CD4-positive, alpha-beta T cell (primary cell): ENCODE results near the gene SLC13A3. TPM values are rescaled to one million over a fixed set of nuclear protein-coding genes. Genes with fewer than 3 reads are reported as not detected.

Source experiments
- ATAC-seq: fragments of 200-7000 bp; cut with Tn5 transposase; one replicate; pipeline ENCODE4 v1.10.0; 2022; ENCODE audit warnings: mild to moderate bottlenecking; ENCODE audit not compliant: poor library complexity
- CTCF ChIA-PET: fragments of 350-600 bp; sonication (Branson Sonifier 250); formaldehyde crosslinking; loops from one replicate; lab custom pipeline; 2021; ENCODE audit warnings: antibody characterized with exemption, inconsistent platforms; lab: Charles Lee
- POLR2A ChIA-PET: fragments of 350-600 bp; sonication (Branson Sonifier 250); formaldehyde crosslinking; loops from one replicate; lab custom pipeline; 2021; ENCODE audit warnings: antibody characterized with exemption, inconsistent platforms; lab: Charles Lee
- DNase-seq, 14 experiments: peaks; one replicate each; pipeline ENCODE4 v3.0.0-alpha.2; 2013 to 2020; ENCODE audit warnings: mixed read lengths in 2 of 14
- H3K27ac ChIP-seq, 2 donors: one replicate each; pipeline versions ENCODE4 v1.5.1 to v1.7.0; 2013; ENCODE audit warnings: low read length in 2 of 2, low read depth in 1 of 2, mild to moderate bottlenecking in 1 of 2
- H3K27me3 ChIP-seq, 2 experiments: 1 replicate in 1 of 2; 2 replicates in 1 of 2; pipeline versions ENCODE4 v1.6.1 to v1.7.0; 2013; ENCODE audit warnings: low read length in 2 of 2, control low read depth in 1 of 2, mild to moderate bottlenecking in 1 of 2, moderate library complexity in 1 of 2; ENCODE audit not compliant: insufficient read depth in 2 of 2, control insufficient read depth in 1 of 2
- H3K36me3 ChIP-seq: one replicate; pipeline ENCODE4 v1.6.1; 2013; ENCODE audit warnings: low read length, control low read depth; ENCODE audit not compliant: insufficient read depth
- H3K4me1 ChIP-seq: one replicate; pipeline ENCODE4 v1.6.1; 2013; ENCODE audit warnings: low read length, control low read depth; ENCODE audit not compliant: insufficient read depth
- H3K4me3 ChIP-seq: one replicate; pipeline ENCODE4 v1.5.1; 2013; ENCODE audit warnings: mild to moderate bottlenecking, low read length, moderate library complexity
- H3K9me3 ChIP-seq, 2 experiments: 1 replicate in 1 of 2; 2 replicates in 1 of 2; pipeline versions ENCODE4 v1.6.1 to v1.7.0; 2013; ENCODE audit warnings: low read length in 2 of 2, mild to moderate bottlenecking in 2 of 2, control low read depth in 1 of 2, moderate library complexity in 1 of 2; ENCODE audit not compliant: control insufficient read depth in 1 of 2, insufficient read depth in 1 of 2
- H3K27ac Mint-ChIP-seq: one replicate; pipeline ENCODE4 v1.8.0; 2020; ENCODE audit warnings: mixed read lengths
- H3K27me3 Mint-ChIP-seq: one replicate; pipeline ENCODE4 v1.8.0; 2021; ENCODE audit warnings: mixed read lengths
- H3K36me3 Mint-ChIP-seq: one replicate; pipeline ENCODE4 v1.8.0; 2021; ENCODE audit warnings: low read depth, mixed read lengths
- H3K4me1 Mint-ChIP-seq: one replicate; pipeline ENCODE4 v1.8.0; 2021; ENCODE audit warnings: low read depth, mixed read lengths
- H3K4me3 Mint-ChIP-seq: one replicate; pipeline ENCODE4 v1.8.0; 2020; ENCODE audit warnings: mild to moderate bottlenecking, mixed read lengths
- H3K9me3 Mint-ChIP-seq: one replicate; pipeline ENCODE4 v1.8.0; 2020; ENCODE audit warnings: mixed read lengths
- intact Hi-C, 2 experiments: fragments of 100-400 bp; cut with DNase I in 1 of 2; cut with micrococcal nuclease in 1 of 2; formaldehyde crosslinking; loops; one replicate each; pipeline versions ENCODE4 v1.15.1 to v1.9.0; 2023 to 2025; cut with DNase I, micrococcal nuclease
- total RNA-seq, 174 experiments: library from RNA in 2 of 174; stranded (reverse) in 2 of 174; gene quantifications; one replicate each; pipeline ENCODE4 v1.2.3 and lab custom pipeline; 2021 to 2026
- TF ChIP-seq, protein P1 (sequence below): fragments of 200-600 bp; IDR thresholded peaks from one replicate; pipeline ENCODE4 v1.8.0; 2022; ENCODE audit warnings: antibody characterized with exemption, mild to moderate bottlenecking

Gene SLC13A3
- total RNA-seq, 2 experiments from 2014 or later, result 0.28 TPM; not detected in 1

DNA sequence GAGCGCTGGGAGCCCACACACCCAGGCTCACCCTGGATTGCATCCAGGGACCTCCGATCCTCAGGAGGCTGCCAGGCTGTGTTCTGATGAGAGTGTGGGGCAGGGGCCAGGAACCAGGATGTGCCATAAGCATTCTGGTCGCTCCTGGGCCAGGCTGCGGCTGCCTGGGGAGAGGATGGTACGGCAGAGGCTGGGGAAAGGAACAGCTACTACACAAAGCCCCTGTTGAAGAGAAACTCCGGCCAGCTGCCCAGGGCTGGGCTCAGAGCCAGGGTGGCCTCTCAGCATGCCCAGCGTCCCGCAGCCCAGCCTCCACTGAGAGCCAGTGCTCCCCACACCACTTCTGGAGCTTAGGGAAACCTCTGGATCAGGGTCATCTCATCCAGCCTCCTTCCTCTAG lies 79.1 kb downstream of the SLC13A3 start:
- peaks cover 0 to 8% of the 10 kb centered on the region in 2 experiments for H3K27me3 ChIP-seq
- no peaks in the 10 kb centered on the region for H3K4me1 Mint-ChIP-seq
- ChIA-PET POLR2A (no interaction called here), CTCF (no interaction called here)
- H3K9me3 Mint-ChIP-seq, result no peaks in the 10 kb centered on the region
- intact Hi-C loops, result no loop called here
- TF ChIP-seq, protein P1, sequence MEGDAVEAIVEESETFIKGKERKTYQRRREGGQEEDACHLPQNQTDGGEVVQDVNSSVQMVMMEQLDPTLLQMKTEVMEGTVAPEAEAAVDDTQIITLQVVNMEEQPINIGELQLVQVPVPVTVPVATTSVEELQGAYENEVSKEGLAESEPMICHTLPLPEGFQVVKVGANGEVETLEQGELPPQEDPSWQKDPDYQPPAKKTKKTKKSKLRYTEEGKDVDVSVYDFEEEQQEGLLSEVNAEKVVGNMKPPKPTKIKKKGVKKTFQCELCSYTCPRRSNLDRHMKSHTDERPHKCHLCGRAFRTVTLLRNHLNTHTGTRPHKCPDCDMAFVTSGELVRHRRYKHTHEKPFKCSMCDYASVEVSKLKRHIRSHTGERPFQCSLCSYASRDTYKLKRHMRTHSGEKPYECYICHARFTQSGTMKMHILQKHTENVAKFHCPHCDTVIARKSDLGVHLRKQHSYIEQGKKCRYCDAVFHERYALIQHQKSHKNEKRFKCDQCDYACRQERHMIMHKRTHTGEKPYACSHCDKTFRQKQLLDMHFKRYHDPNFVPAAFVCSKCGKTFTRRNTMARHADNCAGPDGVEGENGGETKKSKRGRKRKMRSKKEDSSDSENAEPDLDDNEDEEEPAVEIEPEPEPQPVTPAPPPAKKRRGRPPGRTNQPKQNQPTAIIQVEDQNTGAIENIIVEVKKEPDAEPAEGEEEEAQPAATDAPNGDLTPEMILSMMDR, result no peak
- DNase-seq (no peak), ATAC-seq (no peak)
- no peaks in the 10 kb centered on the region for H3K9me3 ChIP-seq
- no peaks in the 10 kb centered on the region for H3K36me3 ChIP-seq
- H3K36me3 Mint-ChIP-seq, result no peaks in the 10 kb centered on the region
- H3K4me1 ChIP-seq, result no peaks in the 10 kb centered on the region
- no peak overlapping the region for H3K27ac ChIP-seq
- H3K4me3 Mint-ChIP-seq, result no peak overlapping the region
- no peak overlapping the region for H3K4me3 ChIP-seq
- no peak overlapping the region for H3K27ac Mint-ChIP-seq
- peaks cover 35% of the 10 kb centered on the region for H3K27me3 Mint-ChIP-seq

DNA sequence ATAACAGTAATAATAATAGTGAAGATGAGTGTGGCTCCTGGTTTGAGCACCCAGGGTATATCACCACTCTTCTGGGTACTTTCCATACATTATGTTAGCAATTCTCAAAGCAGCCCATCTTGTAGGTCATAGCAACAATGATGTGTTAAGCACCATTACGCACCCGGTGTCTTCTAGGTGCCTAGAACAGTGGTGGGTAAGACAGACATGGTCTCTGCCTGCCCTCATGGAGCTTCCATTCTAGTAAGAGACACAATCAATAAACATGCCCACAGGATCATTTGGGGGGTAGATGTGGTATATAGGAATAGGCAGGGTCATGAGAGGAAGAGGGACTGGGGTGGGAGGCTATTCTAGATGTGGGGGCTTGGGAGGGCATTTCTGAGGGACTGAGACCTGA lies 79.8 kb downstream of the SLC13A3 start:
- H3K4me3 Mint-ChIP-seq, result no peak overlapping the region
- H3K27ac Mint-ChIP-seq, result no peak overlapping the region
- no peaks in the 10 kb centered on the region for H3K4me1 Mint-ChIP-seq
- H3K9me3 Mint-ChIP-seq, result no peaks in the 10 kb centered on the region
- H3K27me3 ChIP-seq, result peaks cover 0 to 6% of the 10 kb centered on the region in 2 experiments
- CTCF ChIA-PET, result no interaction called here
- H3K4me3 ChIP-seq, result no peak overlapping the region
- H3K27me3 Mint-ChIP-seq, result peaks cover 32% of the 10 kb centered on the region
- intact Hi-C loops, result no loop called here
- no peaks in the 10 kb centered on the region for H3K4me1 ChIP-seq
- no peak for ATAC-seq
- no peaks in the 10 kb centered on the region for H3K36me3 Mint-ChIP-seq
- TF ChIP-seq, protein P1, result no peak
- no peak for DNase-seq
- H3K36me3 ChIP-seq, result no peaks in the 10 kb centered on the region
- no peak overlapping the region for H3K27ac ChIP-seq
- no peaks in the 10 kb centered on the region for H3K9me3 ChIP-seq
- POLR2A ChIA-PET, result no interaction called here

DNA sequence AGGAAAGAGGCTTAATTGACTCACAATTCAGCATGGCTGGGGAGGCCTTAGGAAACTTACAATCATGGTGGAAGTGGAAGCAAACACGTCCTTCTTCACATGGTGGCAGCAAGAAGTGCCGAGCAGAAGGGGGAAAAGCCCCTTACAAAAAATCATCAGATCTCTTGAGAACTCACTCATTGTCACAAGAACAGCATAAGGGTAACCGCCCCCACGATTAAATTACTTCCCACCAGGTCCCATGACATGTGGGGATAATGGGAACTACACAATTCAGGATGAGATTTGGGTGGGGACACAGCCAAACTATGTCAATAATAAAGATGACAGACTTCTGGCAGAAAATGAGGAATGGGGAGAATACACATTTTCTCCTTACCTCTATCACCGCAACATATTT lies 80.3 kb downstream of the SLC13A3 start:
- no peak overlapping the region for H3K4me3 Mint-ChIP-seq
- Histone ChIP-seq H3K36me3 (no peaks in the 10 kb centered on the region), H3K27me3 (peaks cover 0 to 3% of the 10 kb centered on the region in 2 experiments), H3K4me3 (no peak overlapping the region), H3K4me1 (no peaks in the 10 kb centered on the region), H3K9me3 (no peaks in the 10 kb centered on the region), H3K27ac (no peak overlapping the region)
- TF ChIP-seq, protein P1, result no peak
- H3K27me3 Mint-ChIP-seq, result peaks cover 32% of the 10 kb centered on the region
- no peak for DNase-seq
- H3K4me1 Mint-ChIP-seq, result no peaks in the 10 kb centered on the region
- H3K36me3 Mint-ChIP-seq, result no peaks in the 10 kb centered on the region
- ATAC-seq, result no peak
- H3K9me3 Mint-ChIP-seq, result no peaks in the 10 kb centered on the region
- H3K27ac Mint-ChIP-seq, result no peak overlapping the region
- CTCF ChIA-PET, result no interaction called here
- POLR2A ChIA-PET, result no interaction called here
- intact Hi-C loops, result no loop called here
